IPS DF 6.9 (cell line): ENCODE results near the gene MAML3.

Experiments used
- DNase-seq: peaks from one replicate; pipeline ENCODE4 v3.0.0-alpha.2; 2013; ENCODE audit warnings: low read depth, low spot score
- H3K27ac ChIP-seq: one replicate; pipeline ENCODE4 v1.5.1; 2013; ENCODE audit warnings: low read length, control low read depth
- H3K27me3 ChIP-seq: 2 replicates; pipeline ENCODE4 v1.6.1; 2013; ENCODE audit warnings: mild to moderate bottlenecking, low read length; ENCODE audit not compliant: control insufficient read depth, insufficient read depth
- H3K36me3 ChIP-seq: 2 replicates; pipeline ENCODE4 v1.6.1; 2013; ENCODE audit warnings: low read length; ENCODE audit not compliant: control insufficient read depth, insufficient read depth
- H3K4me1 ChIP-seq: 2 replicates; pipeline ENCODE4 v1.6.1; 2013; ENCODE audit warnings: low read length; ENCODE audit not compliant: control insufficient read depth, insufficient read depth
- H3K4me3 ChIP-seq: 2 replicates; pipeline ENCODE4 v1.5.1; 2013; ENCODE audit warnings: mild to moderate bottlenecking, low read length
- H3K9me3 ChIP-seq: 2 replicates; pipeline ENCODE4 v1.6.1; 2013; ENCODE audit warnings: low read length, inconsistent platforms; ENCODE audit not compliant: control insufficient read depth, insufficient read depth
- WGBS: extraction: QIAGEN DNeasy Blood & Tissue Kit; methylation state at CpG from one replicate; pipeline ENCODE4 v1.1.7; 2013; ENCODE audit warnings: mixed read lengths, missing lambda C conversion rate; ENCODE audit not compliant: insufficient read length, insufficient coverage; 5-methylcytosine and 5-hydroxymethylcytosine counted together

The MAML3 gene

DNA sequence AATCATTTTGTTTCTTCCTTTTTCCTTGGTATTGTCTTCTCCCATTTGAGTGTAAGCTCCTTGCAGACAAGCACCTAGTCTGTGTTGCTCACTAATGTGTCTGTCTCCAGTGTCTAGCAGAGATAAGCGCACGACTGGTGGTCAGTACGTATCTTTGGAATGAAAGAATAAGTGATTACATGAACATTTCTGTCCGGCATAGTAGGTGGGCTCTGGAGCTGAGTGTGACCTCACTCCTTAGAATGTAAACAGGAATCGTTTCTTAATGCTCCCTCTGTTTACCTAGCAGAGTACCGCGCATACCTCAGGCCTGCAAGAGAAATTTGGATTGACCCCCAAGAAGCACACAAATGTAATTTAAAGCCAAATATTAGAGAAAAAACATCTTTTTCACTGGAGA is 235.4 kb downstream of the MAML3 start:
- Histone ChIP-seq H3K4me1 (no peaks in the 10 kb centered on the region), H3K4me3 (no peak overlapping the region), H3K9me3 (no peaks in the 10 kb centered on the region), H3K27me3 (no peaks in the 10 kb centered on the region; the same call in 1 of the 2 replicates), H3K36me3 (no peaks in the 10 kb centered on the region), H3K27ac (no peak overlapping the region)
- no CpG with 5 or more reads among the region's 7 CpGs for WGBS
- no peak for DNase-seq

- no peak overlapping the region for H3K4me3 ChIP-seq
- H3K27ac ChIP-seq = no peak overlapping the region
- H3K4me1 ChIP-seq = no peaks in the 10 kb centered on the region
- H3K36me3 ChIP-seq = no peaks in the 10 kb centered on the region
- WGBS = no CpG with 5 or more reads among the region's 6 CpGs
- no peaks in the 10 kb centered on the region; the same call in 1 of the 2 replicates for H3K27me3 ChIP-seq
- no peak for DNase-seq
- no peaks in the 10 kb centered on the region for H3K9me3 ChIP-seq
Observed at GRCh38 chr4:139917896-139918295, 236.1 kb downstream of the MAML3 start.

- no peak overlapping the region for H3K27ac ChIP-seq
- H3K4me1 ChIP-seq = no peaks in the 10 kb centered on the region
- WGBS = no CpG with 5 or more reads among the region's 1 CpG
- no peak for DNase-seq
- no peaks in the 10 kb centered on the region for H3K9me3 ChIP-seq
- H3K4me3 ChIP-seq = no peak overlapping the region
- no peaks in the 10 kb centered on the region for H3K36me3 ChIP-seq
- H3K27me3 ChIP-seq = no peaks in the 10 kb centered on the region
Observed at GRCh38 chr4:139916041-139916440, 237.9 kb downstream of the MAML3 start.

DNA sequence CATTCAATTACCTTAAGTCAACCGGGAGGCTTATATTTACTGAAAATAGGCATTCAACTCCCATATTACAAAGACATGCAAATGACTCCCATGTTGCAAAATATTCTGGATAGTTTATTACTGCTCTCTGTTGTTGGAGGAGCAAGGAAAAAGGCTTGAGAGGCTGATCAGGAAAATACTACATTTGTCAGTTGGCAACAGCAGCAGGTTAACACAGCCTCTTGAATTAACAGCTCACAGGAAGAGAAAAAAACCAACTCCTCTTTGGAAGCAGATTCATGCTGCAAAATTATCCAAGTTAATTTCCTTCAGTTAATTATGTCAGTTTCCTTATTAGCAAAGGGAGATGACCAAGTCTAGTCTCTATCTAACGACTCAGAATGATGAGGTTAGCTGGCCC is 238.9 kb downstream of the MAML3 start:
- Histone ChIP-seq H3K9me3 (no peaks in the 10 kb centered on the region), H3K27me3 (no peaks in the 10 kb centered on the region), H3K4me3 (no peak overlapping the region), H3K4me1 (no peaks in the 10 kb centered on the region), H3K36me3 (no peaks in the 10 kb centered on the region), H3K27ac (no peak overlapping the region)
- DNase-seq = no peak
- no CpG with 5 or more reads among the region's 2 CpGs for WGBS

- no CpG with 5 or more reads among the region's 5 CpGs for WGBS
- H3K27me3 ChIP-seq = no peaks in the 10 kb centered on the region
- no peak overlapping the region for H3K27ac ChIP-seq
- no peaks in the 10 kb centered on the region for H3K36me3 ChIP-seq
- no peak overlapping the region for H3K4me3 ChIP-seq
- H3K4me1 ChIP-seq = no peaks in the 10 kb centered on the region
- no peak for DNase-seq
- H3K9me3 ChIP-seq = no peaks in the 10 kb centered on the region
Observed at GRCh38 chr4:139913995-139914598, 239.9 kb downstream of the MAML3 start.

- no peak for DNase-seq
- whole genome bisulfite sequencing = no CpG with 5 or more reads among the region's 8 CpGs
- no peak overlapping the region for H3K4me3 ChIP-seq
- H3K4me1 ChIP-seq = no peaks in the 10 kb centered on the region
- H3K36me3 ChIP-seq = no peaks in the 10 kb centered on the region
- no peaks in the 10 kb centered on the region for H3K27me3 ChIP-seq
- H3K9me3 ChIP-seq = no peaks in the 10 kb centered on the region
- no peak overlapping the region for H3K27ac ChIP-seq
Observed at GRCh38 chr4:139913398-139913990, 240.5 kb downstream of the MAML3 start.

GRCh38 chr4:139912445-139912844 is 241.5 kb downstream of the MAML3 start:
- Histone ChIP-seq H3K4me3 (no peak overlapping the region), H3K36me3 (no peaks in the 10 kb centered on the region), H3K4me1 (no peaks in the 10 kb centered on the region), H3K27me3 (no peaks in the 10 kb centered on the region), H3K27ac (no peak overlapping the region), H3K9me3 (no peaks in the 10 kb centered on the region)
- DNase-seq = no peak
- no CpG with 5 or more reads among the region's 8 CpGs for WGBS

DNA sequence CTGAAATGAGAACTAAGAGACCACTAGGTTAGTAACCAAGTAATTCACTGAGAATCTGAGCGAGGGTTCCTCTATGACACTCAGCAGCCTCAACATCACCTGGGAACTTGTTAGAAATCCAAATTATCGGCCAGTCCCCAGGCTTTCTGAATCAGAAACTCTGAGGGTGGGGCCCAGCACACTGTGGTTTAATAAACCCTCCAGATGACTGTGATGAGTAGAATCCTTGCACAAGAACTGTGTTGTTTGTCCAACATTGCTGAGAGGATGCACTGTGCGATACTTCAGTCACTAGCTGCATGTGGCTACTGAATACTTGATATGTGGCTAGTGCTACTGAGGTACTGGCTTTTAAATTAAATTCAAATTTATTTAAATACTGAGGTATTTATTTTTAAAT is 243.9 kb downstream of the MAML3 start:
- no peak overlapping the region for H3K4me3 ChIP-seq
- no peak for DNase-seq
- H3K36me3 ChIP-seq = no peaks in the 10 kb centered on the region
- H3K4me1 ChIP-seq = no peaks in the 10 kb centered on the region
- H3K9me3 ChIP-seq = no peaks in the 10 kb centered on the region
- no CpG with 5 or more reads among the region's 3 CpGs for WGBS
- H3K27ac ChIP-seq = no peak overlapping the region
- no peaks in the 10 kb centered on the region for H3K27me3 ChIP-seq

DNA sequence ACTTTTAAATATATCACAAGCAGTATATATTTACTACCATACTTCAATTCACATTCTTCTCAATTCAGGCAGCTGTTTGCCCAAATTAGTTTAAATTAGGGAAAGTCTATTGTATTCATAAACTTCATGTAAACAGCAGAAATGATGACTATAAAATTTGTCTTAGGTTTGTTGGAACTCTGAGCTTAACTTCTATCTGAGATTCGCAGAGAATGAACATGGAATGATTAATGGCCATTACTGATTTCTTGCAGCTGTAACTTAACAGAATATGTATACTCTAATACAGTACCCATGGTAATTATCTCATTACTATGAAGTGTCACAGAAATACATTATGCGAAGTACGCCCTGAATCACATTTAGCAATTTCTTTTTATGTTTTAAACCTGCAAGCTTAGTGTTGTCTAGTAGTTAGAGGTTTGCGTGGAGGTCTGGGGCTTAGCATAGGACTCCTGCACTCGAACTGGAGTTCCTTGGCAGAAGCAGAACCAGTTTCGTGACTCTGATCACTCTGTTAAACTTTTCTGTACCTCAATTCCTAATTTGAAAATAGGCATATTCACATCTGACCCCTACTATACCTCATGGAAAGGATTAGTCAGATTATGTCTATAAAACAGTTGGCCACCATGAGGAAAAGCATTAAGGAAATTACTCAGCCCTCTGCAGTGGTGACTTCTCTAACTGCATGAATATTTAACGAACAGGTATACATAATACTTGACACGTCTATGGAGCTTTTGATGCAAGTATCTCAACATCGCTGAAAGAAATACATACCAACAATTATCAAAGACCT is 245.1 kb downstream of the MAML3 start:
- H3K9me3 ChIP-seq = no peaks in the 10 kb centered on the region
- no peaks in the 10 kb centered on the region for H3K36me3 ChIP-seq
- no peaks in the 10 kb centered on the region for H3K4me1 ChIP-seq
- H3K4me3 ChIP-seq = no peak overlapping the region
- DNase-seq = no peak
- no CpG with 5 or more reads among the region's 9 CpGs for WGBS
- no peaks in the 10 kb centered on the region for H3K27me3 ChIP-seq
- H3K27ac ChIP-seq = no peak overlapping the region

DNA sequence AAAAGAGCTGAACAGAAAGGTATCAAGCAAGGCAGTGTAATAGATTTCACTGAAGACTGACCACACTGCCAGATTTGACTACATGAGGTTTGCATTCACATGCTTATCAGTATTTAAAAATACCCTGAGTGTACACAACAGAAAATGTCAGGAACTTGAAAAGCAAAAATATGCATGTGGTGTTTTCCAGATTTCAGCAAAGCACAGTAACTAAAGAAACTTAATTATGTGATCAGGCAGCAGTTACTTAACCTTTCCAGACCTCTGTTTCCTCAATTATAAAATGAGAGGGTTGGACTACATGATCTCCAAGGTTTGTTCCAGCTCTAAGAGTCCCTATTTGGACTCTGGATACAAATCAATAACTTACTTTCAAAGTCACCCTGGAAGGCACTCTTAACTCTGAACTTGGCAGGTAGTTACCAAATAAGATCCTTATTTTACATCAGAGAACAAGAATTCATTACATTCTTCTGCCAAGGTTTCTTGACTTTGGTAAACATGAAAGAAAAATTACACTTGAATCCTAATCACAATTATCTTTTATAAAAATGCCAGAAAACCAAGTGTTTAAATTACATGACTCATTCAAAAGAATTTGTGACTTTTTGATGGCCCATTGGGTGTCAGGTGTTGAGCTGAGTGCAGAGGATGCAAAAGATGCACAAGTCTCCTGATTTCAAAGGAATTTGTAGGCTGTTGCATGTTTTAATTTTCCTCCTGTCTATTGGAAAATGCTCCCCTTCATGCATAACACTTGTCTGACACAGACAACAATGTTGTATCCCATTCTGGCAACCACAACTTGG is 246.8 kb downstream of the MAML3 start:
- Histone ChIP-seq H3K4me1 (no peaks in the 10 kb centered on the region), H3K9me3 (no peaks in the 10 kb centered on the region), H3K36me3 (no peaks in the 10 kb centered on the region), H3K27ac (no peak overlapping the region), H3K4me3 (no peak overlapping the region), H3K27me3 (0 out of 2 replicates have a peak, but pooled peaks cover 2% of the 10 kb centered on the region)
- DNase-seq = no peak
